Measurements from ENCODE around the gene SIVA1.

The SIVA1 gene

GRCh38 chr14:104753528-104754212 is 723 bp downstream of the SIVA1 start:
- no peak for DNase-seq

- DNase-seq: no peak
Observed at GRCh38 chr14:104754213-104754851, 1.4 kb downstream of the SIVA1 start.

- no peak for DNase-seq
Observed at GRCh38 chr14:104755621-104756020, 2.7 kb downstream of the SIVA1 start.

GRCh38 chr14:104756477-104757237 is 3.7 kb downstream of the SIVA1 start:
- no peak for DNase-seq

GRCh38 chr14:104757238-104757585 is 4.3 kb downstream of the SIVA1 start:
- DNase-seq: no peak

- DNase-seq: no peak
Observed at GRCh38 chr14:104757681-104758392, 4.9 kb downstream of the SIVA1 start.

GRCh38 chr14:104758981-104759969 is 6.3 kb downstream of the SIVA1 start:
- DNase-seq: no peak

- no peak for DNase-seq
Observed at GRCh38 chr14:104765517-104765916, 12.6 kb downstream of the SIVA1 start.

- no peak for DNase-seq
Observed at GRCh38 chr14:104766256-104766862, 13.4 kb downstream of the SIVA1 start.

GRCh38 chr14:104766863-104767633 is 14.1 kb downstream of the SIVA1 start:
- no peak for DNase-seq

- DNase-seq: no peak
Observed at GRCh38 chr14:104767634-104767918, 14.6 kb downstream of the SIVA1 start.

- DNase-seq: peak; percentile 32
Observed at GRCh38 chr14:104768437-104769323, 15.7 kb downstream of the SIVA1 start.

GRCh38 chr14:104769324-104770071 is 16.6 kb downstream of the SIVA1 start:
- no peak for DNase-seq

- DNase-seq: no peak
Observed at GRCh38 chr14:104770072-104770579, 17.2 kb downstream of the SIVA1 start.

- no peak for DNase-seq
Observed at GRCh38 chr14:104770851-104771272, 17.9 kb downstream of the SIVA1 start.

GRCh38 chr14:104771374-104771773 is 18.4 kb downstream of the SIVA1 start:
- no peak for DNase-seq

GRCh38 chr14:104771918-104772706 is 19.2 kb downstream of the SIVA1 start:
- no peak for DNase-seq

Measured in NCI-H526 treated with DMSO at 0.1 percent for 48 hours (cell line).